GM13976 (cell line): ENCODE data around the gene HPS4.
A peak's percentile ranks its signal among the peaks of the same experiment; 100 is the strongest.
"Not testable (repeated sequence)": the region's sequence is repeated elsewhere in the genome, so short reads cannot be mapped to it uniquely, and the experiment has no call there.

Source experiments
- DNase-seq: peaks from one replicate; pipeline ENCODE4 v3.0.0; 2012; ENCODE audit warnings: low spot score
- in situ Hi-C: fragments of 300-500 bp; cut with MboI; formaldehyde crosslinking; loops from one replicate; pipeline ENCODE4 v1.12.0; 2022; ENCODE audit warnings: low sequenced_read_pairs, mixed read lengths, inconsistent platforms; ENCODE audit not compliant: unreplicated experiment
- TF ChIP-seq, protein P1 (sequence below): IDR thresholded peaks from 2 replicates; pipeline ENCODE4 v1.5.1; 2012; ENCODE audit warnings: borderline replicate concordance, mild to moderate bottlenecking; ENCODE audit not compliant: insufficient read depth; ENCODE audit errors: extremely low read depth, missing control alignments, control extremely low read depth

HPS4 gene

DNA sequence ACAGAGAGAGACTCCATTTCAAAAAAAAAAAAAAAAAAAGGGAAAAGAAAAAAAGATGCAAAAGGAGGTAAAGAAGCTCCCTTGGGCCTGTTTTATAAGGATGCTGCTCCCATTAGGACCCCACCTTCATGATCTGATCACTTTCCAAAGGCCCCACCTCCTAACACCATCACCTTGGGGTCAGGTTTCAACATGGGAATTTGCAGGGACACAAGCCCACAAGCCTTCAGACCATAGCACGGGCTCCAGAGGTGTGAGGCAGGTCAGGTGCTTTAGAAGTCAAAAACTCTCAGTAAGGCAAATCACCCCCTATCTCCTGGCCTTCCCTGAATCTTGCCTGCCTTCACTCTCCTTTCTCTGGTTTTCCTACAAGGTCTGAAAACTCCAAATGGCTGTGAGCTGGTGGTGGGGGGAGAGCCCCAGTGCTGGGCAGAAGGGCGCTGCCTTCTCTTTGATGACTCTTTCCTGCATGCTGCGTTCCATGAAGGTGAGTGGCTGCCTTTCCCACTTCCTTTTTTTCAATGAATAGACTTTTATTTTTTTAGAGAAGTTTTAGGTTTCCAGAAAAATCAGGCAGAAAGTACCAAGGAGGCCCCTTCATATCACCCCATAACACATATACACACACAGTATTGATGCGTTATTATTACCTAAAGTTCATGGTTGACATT, 41.4 kb downstream of the HPS4 start:
- no peak for DNase-seq
- TF ChIP-seq, protein P1, sequence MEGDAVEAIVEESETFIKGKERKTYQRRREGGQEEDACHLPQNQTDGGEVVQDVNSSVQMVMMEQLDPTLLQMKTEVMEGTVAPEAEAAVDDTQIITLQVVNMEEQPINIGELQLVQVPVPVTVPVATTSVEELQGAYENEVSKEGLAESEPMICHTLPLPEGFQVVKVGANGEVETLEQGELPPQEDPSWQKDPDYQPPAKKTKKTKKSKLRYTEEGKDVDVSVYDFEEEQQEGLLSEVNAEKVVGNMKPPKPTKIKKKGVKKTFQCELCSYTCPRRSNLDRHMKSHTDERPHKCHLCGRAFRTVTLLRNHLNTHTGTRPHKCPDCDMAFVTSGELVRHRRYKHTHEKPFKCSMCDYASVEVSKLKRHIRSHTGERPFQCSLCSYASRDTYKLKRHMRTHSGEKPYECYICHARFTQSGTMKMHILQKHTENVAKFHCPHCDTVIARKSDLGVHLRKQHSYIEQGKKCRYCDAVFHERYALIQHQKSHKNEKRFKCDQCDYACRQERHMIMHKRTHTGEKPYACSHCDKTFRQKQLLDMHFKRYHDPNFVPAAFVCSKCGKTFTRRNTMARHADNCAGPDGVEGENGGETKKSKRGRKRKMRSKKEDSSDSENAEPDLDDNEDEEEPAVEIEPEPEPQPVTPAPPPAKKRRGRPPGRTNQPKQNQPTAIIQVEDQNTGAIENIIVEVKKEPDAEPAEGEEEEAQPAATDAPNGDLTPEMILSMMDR = no peak
- in situ Hi-C loops = no loop called here

DNA sequence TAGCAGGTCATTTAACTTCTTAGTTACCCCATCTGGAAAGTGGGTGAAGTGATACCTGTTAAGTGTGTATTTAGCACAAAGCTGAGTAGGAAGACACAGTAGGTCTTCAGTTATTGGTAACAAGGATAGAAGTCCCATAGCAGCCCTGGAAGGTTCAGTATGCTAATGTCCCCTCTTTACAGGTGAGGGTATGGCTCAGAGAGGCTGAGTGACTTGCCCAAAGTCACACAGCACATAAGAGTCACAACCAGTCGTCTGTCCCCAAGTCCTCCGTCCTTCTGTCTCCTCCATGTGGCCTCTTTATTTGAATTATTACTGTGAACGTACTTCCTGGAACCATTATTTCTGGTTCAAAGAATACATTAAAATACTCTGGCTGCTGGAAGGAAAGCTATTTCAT, 44.0 kb downstream of the HPS4 start:
- DNase-seq = no peak
- in situ Hi-C loops = no loop called here
- TF ChIP-seq, protein P1 = no peak

DNA sequence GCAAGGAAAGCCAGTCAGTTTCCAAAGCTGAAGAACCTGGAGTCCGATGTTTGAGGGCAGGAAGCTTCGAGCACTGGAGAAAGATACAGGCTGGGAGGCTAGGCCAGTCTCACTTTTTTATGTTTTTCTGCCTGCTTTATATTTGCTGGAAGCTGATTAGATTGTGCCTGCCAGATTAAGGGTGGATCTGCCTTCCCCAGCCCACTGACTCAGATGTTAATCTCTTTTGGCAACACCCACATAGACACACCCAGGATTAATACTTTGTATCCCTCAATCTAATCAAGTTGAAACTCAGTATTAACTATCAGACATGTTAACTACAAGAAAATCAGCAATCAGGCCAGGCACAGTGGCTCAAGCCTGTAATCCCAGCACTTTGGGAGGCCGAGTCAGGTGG, 44.8 kb downstream of the HPS4 start:
- DNase-seq, in situ Hi-C loops: not testable (repeated sequence)

DNA sequence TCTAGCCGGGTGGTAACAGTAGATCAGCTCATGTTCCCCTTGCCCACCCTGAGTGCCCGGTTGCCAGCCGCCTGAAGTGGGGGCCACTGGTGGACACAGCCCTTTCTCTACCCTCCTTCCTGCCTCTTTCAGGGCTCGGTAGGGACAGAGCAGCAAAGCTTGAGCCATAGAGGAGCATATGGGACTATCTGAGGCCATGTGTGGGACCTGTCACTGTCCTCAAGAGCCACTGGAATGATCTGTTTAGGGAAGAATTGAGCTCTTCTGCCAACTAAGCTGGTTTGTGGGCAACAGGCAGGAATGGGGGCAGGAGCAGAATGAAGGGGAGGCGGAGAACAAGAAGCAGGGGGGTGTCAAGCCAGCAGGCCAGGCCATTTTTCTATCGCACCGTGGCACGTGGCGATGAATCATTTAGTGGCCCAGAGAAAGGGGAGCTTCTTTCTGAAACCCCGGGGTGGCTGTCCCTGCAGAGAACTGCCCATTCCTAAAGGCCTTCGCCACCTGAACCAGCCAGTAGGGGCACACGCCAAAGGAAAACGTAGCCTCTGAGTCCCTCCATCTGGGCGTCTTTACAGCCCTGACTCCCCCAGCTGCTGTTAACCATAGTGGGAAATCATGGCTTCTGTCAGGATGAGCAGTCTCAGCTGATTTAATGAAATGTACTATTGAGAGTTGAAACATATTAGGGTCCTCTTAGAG, 45.7 kb downstream of the HPS4 start:
- TF ChIP-seq, protein P1 = no peak
- in situ Hi-C loops = no loop called here
- peak; percentile 10 for DNase-seq

DNA sequence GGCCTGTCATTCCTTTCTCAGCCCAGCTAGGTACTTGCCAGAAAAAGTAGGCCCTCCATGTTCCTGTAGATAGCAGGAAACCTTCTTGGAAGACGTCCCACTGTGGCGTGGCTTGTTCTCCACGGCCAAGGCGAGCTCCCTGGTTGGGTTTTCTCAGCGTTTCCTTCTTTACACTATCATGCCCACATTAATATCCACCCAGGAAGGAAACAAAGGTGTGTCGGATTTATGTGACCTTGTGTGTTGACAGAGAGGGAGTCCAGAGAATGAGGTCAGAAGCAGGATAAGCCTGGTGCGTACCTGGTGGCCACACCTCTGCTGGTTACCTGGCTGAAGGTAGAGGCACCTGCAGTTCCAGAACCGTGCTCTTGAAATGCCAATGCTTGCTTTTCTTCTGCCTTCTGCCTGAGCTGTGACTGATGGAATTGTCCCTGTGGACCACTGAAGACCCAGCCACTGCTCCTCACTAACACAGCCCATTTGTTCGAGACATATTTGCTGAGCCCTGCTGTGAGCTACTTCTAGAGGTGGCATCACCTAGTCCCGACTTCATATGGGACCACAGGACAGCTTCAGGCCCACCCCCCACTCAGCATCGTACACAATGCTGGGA, 46.6 kb downstream of the HPS4 start:
- in situ Hi-C loops = no loop called here
- TF ChIP-seq, protein P1 = no peak
- DNase-seq = no peak

DNA sequence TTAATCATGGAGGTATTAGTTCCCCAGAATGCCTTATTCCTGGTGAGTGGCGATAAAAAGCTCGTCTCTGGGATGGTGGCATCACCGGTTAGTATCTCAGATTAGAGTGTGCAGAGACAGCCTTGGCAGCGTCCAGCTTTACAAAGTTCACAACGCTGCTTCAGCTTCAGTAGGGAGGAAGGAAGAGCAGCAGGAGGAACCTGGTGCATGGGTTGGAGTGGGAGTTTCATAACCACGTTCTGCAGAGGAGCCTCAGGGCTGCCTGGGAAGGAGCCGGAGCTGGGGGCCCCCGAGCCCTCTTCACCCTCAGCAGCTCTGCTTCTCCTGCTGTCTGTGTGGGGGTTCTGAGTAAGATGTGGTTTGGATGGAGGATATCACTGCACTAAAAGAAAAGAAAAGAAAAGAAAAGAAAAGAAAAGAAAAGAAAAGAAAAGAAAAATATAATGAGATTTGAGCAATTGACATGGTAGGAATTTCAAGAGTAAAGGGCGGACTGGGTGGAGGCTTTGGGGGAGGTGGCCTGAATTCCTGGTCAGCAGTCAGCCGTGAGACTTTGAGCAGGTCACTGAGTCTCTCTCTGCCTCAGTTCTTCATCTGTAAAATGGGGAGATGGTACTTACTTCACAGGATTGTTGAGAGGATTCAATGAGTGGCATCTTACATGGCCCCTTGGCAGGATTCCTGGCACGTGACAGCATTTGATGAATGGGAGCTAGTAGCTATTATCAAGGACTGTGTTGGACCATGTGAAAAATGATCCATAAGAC, 48.1 kb downstream of the HPS4 start:
- in situ Hi-C loops = no loop called here
- TF ChIP-seq, protein P1 = no peak
- DNase-seq = no peak
